ENCODE results near the gene VSIG10. TPM values are rescaled to one million over a fixed set of nuclear protein-coding genes. Genes with fewer than 3 reads are reported as not detected.
A peak's percentile ranks its signal among the peaks of the same experiment; 100 is the strongest.

VSIG10 gene
- total RNA-seq, 1 experiment from 2014 or later: 97.4 TPM

- H3K9me3 Mint-ChIP-seq: no peaks in the 10 kb centered on the region
- WGBS (ENCODE audit: extremely low coverage, insufficient read length, low lambda C conversion rate): no CpG with 5 or more reads among the region's 4 CpGs
- no peak for DNase-seq
- Histone ChIP-seq H2AFZ (ENCODE audit: low read length) (no peak overlapping the region), H2BK120ac (ENCODE audit: low read depth, low read length, poor library complexity, severe bottlenecking) (no peak overlapping the region), H3K23ac (ENCODE audit: insufficient read length, low read depth, low read length) (no peak overlapping the region), H2BK12ac (ENCODE audit: insufficient read length, low read depth, low read length) (no peak overlapping the region), H3K27ac (ENCODE audit: insufficient read length, low read depth, low read length) (no peak overlapping the region), H2BK15ac (ENCODE audit: low read depth, low read length) (no peak overlapping the region), H3K23me2 (ENCODE audit: insufficient read length, low read depth, low read length, poor library complexity, severe bottlenecking) (peaks cover 9% of the 10 kb centered on the region), H3K27me3 (ENCODE audit: insufficient read depth, low read length) (no peaks in the 10 kb centered on the region), H3K79me2 (ENCODE audit: insufficient read depth, low read length) (peaks cover 5% of the 10 kb centered on the region; the same call in 1 of the 2 replicates), H3K4me2 (ENCODE audit: insufficient read depth, insufficient read length, low read length) (no peak overlapping the region), H3K4ac (ENCODE audit: low read depth, low read length) (no peak overlapping the region), H4K5ac (ENCODE audit: insufficient read length, low read depth, low read length) (no peak overlapping the region), H3K56ac (ENCODE audit: insufficient read length, low read depth, low read length) (no peak overlapping the region), H3K14ac (ENCODE audit: insufficient read depth, low read length) (no peak overlapping the region), H3K4me1 (ENCODE audit: insufficient read depth, low read length) (peaks cover 3% of the 10 kb centered on the region; the same call in 1 of the 2 replicates), H2BK5ac (ENCODE audit: insufficient read length, low read length) (no peak overlapping the region), H3K9me3 (ENCODE audit: control insufficient read depth, low read depth, low read length) (no peaks in the 10 kb centered on the region), H3T11ph (ENCODE audit: low read length) (no peak overlapping the region), H2AK5ac (ENCODE audit: insufficient read length, low read length) (no peak overlapping the region), H3K9ac (ENCODE audit: extremely low read depth, insufficient read length, low read length) (no peak overlapping the region), H3K79me1 (ENCODE audit: insufficient read depth, low read depth, low read length, poor library complexity, severe bottlenecking) (peaks cover 2% of the 10 kb centered on the region), H3K18ac (ENCODE audit: insufficient read length, low read depth, low read length) (no peak overlapping the region), H2BK20ac (ENCODE audit: low read depth, low read length, poor library complexity, severe bottlenecking) (no peak overlapping the region), H4K91ac (ENCODE audit: insufficient read length, low read depth, low read length) (no peak overlapping the region), H4K20me1 (ENCODE audit: control insufficient read depth, insufficient read depth, insufficient read length) (no peaks in the 10 kb centered on the region), H4K8ac (replicated peaks; ENCODE audit: insufficient read length, low read depth, low read length) (no peak overlapping the region)
- peaks cover 20 to 25% of the 10 kb centered on the region in 2 experiments for H3K4me1 Mint-ChIP-seq
- peaks cover 0 to 4% (median 2%) of the 10 kb centered on the region in 3 experiments; a peak in 2 of 7 replicates for H3K36me3 Mint-ChIP-seq (ENCODE audit: insufficient read depth in 1 of 3, low read depth in 3 of 3)
- no peaks in the 10 kb centered on the region for H3K27me3 Mint-ChIP-seq (ENCODE audit: low read depth)
- peak overlapping the region; percentile 17 to 76 (median 66); a peak in 4 of 7 replicates for H3K27ac Mint-ChIP-seq
- no peak for TF ChIP-seq CTCF (conservative IDR thresholded peaks at IDR 0.05)
- peak overlapping the region in 1 of 2 experiments; percentile 18; a peak in 1 of 5 replicates for H3K4me3 Mint-ChIP-seq
These were observed 3.2 kb upstream of the VSIG10 start for GRCh38 chr12:118107011-118107410.

All from H9 (cell line).